C4-2B (cell line): ENCODE results near the gene HTR4.

Source experiments
- H3K27ac ChIP-seq: fragments of 450-650 bp; 2 replicates; pipeline ENCODE4 v1.5.1; 2017
- ZFX ChIP-seq: fragments of 450-650 bp; IDR thresholded peaks from 2 replicates; pipeline ENCODE4 v1.6.1; 2017
- TF ChIP-seq, protein P1 (sequence below): fragments of 450-650 bp; conservative IDR thresholded peaks from 2 replicates; pipeline ENCODE4 v1.5.1; 2017; ENCODE audit warnings: mild to moderate bottlenecking

Gene HTR4

DNA sequence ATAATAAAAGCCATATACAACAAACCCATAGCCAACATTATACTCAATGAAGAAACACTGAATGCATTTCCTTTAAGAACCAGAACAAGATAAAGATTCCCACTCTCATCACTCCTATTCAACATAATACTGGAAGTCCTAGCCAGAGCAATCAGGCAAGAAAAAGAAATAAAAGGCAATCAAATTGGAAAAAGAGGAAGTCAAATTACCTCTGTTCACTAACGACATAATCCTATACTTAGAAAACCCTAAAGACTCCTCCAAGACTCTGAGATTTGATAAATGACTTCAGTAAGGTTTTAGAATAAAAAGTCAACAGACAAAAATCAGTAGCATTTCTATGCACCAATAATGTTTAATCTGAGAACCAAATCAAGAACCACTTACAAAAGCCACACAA lies 36.6 kb upstream of the HTR4 start:
- TF ChIP-seq, protein P1, sequence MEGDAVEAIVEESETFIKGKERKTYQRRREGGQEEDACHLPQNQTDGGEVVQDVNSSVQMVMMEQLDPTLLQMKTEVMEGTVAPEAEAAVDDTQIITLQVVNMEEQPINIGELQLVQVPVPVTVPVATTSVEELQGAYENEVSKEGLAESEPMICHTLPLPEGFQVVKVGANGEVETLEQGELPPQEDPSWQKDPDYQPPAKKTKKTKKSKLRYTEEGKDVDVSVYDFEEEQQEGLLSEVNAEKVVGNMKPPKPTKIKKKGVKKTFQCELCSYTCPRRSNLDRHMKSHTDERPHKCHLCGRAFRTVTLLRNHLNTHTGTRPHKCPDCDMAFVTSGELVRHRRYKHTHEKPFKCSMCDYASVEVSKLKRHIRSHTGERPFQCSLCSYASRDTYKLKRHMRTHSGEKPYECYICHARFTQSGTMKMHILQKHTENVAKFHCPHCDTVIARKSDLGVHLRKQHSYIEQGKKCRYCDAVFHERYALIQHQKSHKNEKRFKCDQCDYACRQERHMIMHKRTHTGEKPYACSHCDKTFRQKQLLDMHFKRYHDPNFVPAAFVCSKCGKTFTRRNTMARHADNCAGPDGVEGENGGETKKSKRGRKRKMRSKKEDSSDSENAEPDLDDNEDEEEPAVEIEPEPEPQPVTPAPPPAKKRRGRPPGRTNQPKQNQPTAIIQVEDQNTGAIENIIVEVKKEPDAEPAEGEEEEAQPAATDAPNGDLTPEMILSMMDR = no peak

DNA sequence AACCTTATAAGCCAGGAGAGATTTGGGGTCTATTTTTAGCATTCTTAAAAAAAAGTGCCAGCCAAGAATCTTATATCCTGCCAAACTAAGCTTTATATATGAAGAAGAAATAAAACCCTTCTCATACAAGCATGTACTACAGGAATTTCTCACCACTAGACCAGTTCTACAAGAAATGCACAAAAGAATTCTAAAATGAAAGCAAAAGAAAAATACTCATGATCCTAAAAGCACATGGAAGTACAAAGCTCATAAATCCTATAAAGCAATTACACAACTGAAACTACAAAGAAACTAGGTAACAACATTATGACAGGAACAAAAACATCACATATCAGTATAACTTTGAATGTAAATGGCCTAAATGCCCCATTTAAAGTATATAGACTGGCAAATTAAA lies 34.5 kb upstream of the HTR4 start:
- TF ChIP-seq, protein P1 = no peak
- no peak for TF ChIP-seq ZFX
- H3K27ac ChIP-seq = no peak overlapping the region

More for the DNA sequence above, 36.6 kb upstream of the HTR4 start:
- no peak overlapping the region for H3K27ac ChIP-seq

DNA sequence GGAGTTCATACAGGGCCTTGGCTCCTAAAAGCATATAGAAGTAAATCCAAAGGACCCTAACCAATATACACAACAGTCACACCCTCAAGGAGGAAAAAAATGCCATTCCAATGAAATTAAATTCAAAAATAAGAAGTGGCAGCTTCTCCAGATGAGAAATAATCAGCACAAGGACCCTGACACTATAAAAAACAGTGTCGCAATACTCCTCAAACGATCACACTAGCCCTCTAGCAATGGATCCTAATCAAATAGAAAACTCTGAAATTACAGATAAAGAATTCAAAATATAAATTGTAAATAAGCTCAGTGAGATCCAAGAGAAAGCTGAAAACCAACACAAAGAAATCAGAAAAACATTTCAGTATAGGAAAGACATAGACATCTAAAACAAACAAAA lies 33.5 kb upstream of the HTR4 start:
- no peak overlapping the region for H3K27ac ChIP-seq
- TF ChIP-seq ZFX = no peak
- TF ChIP-seq, protein P1 = no peak

DNA sequence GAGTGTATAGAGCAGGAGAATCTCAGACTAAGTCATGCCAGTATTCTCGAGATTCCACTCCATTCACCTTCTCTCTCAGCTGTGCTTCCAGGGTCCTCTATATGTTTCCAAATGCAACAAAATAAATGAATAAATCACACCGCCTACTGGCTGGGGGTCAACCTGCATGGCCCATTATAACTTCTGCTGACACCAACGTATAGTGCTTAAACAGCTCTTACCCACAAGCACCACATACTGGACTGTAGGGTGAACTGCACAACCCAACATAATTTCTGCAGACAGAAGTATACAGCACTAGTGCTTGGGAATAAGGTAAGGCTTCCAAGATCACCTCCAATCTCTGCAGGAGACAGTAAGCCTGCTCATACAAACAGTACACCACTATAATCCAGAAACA lies 33.1 kb upstream of the HTR4 start:
- no peak overlapping the region for H3K27ac ChIP-seq
- TF ChIP-seq ZFX = no peak
- TF ChIP-seq, protein P1 = peak; percentile 88

DNA sequence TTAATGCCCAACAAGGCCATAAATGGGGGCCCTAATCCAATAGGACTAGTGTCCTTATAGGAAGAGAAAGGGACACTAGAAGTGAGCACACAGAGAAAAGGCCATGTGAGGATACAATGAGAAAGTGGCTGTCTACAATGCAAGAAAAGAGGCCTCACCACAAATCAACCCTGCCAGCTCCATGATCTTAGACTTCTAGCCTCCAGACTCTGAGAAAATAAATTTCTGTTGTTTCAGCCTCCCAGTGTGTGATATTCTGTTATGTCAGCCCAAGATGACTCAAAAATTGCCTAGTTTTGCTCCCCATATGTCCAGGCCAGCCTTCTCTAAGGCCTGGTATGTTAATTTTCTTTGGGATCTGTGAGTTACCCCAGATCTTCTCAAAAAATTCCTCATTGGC lies 32.3 kb upstream of the HTR4 start:
- H3K27ac ChIP-seq = no peak overlapping the region
- TF ChIP-seq, protein P1 = no peak
- no peak for TF ChIP-seq ZFX

DNA sequence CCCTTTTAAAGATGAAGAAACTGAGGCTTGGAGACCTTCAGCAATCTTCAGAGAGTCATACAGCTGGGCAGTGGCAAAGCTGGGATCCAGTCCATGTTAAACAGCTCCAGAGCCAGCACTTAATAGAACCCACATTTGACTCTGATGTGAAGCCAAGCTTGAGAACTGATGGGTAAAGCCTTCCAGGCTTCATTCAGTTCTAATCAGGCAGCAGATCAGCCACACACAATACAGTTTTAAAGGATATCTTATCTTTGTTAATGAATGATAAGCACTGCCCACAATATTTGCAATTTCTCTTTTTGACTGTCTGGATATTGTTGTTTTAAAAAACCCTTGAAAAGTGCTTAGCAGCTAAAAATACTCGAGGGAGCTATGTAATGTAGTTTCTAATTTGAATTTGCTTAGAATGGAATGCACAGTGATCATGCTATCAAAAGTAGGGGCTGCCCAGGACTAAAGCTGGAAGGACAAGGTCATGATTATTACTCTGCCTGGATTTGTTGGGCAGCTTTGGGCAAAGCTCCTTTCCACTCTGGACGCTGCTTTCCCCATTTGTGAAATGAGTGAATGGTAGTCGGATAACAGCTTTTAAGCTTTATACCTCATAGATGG lies 31.3 kb upstream of the HTR4 start:
- H3K27ac ChIP-seq = no peak overlapping the region
- TF ChIP-seq ZFX = no peak
- TF ChIP-seq, protein P1 = no peak

DNA sequence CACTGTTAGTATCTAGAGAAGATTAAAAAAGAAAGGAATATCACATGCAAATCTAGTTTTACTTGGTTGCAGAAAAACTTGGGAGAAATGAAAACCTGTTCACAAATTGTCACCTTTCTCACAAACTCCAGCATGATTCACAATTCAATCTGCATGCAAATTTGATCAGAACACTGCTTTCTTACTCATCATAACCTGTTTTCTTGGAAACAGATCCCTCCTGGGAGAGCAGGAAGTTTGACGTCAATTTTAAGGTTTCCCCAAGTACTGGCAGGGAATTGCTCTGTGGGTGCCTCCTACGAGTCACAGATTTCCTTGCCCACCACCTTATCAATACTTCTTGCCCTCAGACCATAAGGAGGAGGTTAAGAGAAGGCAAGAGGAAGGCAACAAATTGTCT lies 30.2 kb upstream of the HTR4 start:
- TF ChIP-seq, protein P1 = no peak
- no peak for TF ChIP-seq ZFX
- no peak overlapping the region for H3K27ac ChIP-seq
